Heart left ventricle (tissue), 13 donors: ENCODE results near the gene WNT8B.

Source experiments
- POLR2A ChIP-seq, 2 donors: fragments of 450-650 bp; IDR thresholded peaks; one replicate each; pipeline ENCODE4 v1.6.1; 2017; ENCODE audit warnings: antibody characterized with exemption in 2 of 2, mild to moderate bottlenecking in 2 of 2, moderate library complexity in 2 of 2
- TF ChIP-seq, protein P1 (sequence below), 12 donors: fragments of 200-600 bp; sonication (generic) in 4 of 12; IDR thresholded peaks; one replicate each; pipeline versions ENCODE4 v1.5.0 to v1.8.0; 2018 to 2022; ENCODE audit warnings: antibody characterized with exemption in 12 of 12, mild to moderate bottlenecking in 5 of 12
- donor health status: ischemic (EF 13 %, LVEDD 7.1; RV severe dilation, severe dysfunction).
- donor health status: DM: no; HTN: yes; CAD: no.
- donor health status: DM: no; HTN: no; CAD: no.
- donor health status: ischemic (EF 25% LVEDD 6.9; RV normal size, moderate dysfunction).
- donor health status: ischemic (EF 25% LVEDD 5.7; RV mildly dilated, moderate dysfunction).
- donor health status: ischemic (EF 35%, LVEDD 5.7; RV mildly dilated, moderate dysfunction).
- donor health status: nonischemic (EF 11% LVEDD 7.7; RV severe dilation, severe dysfunction).
- donor health status: DM: yes; HTN: yes; CAD: no.
- donor health status: PGD.
- donor health status: ischemic (EF 29% LVEDD 5.4; RV normal size, mild dysfunction).
- donor health status: nonischemic (EF 23%, LVEDD 6.1; RV moderate dilation, normal function).

DNA sequence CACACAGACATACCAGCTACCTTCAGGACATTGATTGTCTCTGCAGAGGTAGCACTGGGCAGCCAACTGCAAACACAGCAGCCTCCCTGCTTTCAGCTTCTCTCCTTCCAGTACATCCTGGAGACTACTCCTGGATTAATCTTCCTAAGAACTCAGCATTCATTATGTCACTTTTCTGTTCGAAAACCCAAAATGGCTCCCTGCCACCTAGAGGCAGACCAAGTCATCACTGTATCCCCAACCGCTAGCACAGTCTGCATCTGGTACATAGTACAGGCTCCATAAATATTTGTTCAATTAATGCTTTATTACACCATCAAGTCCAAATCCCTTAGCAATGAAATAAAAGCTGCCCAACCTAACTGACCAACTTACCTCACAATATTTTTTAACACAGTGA lies 61.8 kb downstream of the WNT8B start:
- TF ChIP-seq, protein P1, sequence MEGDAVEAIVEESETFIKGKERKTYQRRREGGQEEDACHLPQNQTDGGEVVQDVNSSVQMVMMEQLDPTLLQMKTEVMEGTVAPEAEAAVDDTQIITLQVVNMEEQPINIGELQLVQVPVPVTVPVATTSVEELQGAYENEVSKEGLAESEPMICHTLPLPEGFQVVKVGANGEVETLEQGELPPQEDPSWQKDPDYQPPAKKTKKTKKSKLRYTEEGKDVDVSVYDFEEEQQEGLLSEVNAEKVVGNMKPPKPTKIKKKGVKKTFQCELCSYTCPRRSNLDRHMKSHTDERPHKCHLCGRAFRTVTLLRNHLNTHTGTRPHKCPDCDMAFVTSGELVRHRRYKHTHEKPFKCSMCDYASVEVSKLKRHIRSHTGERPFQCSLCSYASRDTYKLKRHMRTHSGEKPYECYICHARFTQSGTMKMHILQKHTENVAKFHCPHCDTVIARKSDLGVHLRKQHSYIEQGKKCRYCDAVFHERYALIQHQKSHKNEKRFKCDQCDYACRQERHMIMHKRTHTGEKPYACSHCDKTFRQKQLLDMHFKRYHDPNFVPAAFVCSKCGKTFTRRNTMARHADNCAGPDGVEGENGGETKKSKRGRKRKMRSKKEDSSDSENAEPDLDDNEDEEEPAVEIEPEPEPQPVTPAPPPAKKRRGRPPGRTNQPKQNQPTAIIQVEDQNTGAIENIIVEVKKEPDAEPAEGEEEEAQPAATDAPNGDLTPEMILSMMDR (IDR thresholded peaks at IDR 0.05): no peak
- TF ChIP-seq POLR2A (IDR thresholded peaks at IDR 0.05): no peak
